ENCODE measurements around the gene TPR.
"Not testable (repeated sequence)": the region's sequence is repeated elsewhere in the genome, so short reads cannot be mapped to it uniquely, and the experiment has no call there.

The TPR gene

GRCh38 chr1:186375152-186375928 is at the start of gene TPR, which contains the start of gene ODR4:
Gene TPR (minus strand): TSS chr1:186375253. CDS start chr1:186375028, 225 bp downstream.
Gene ODR4 (plus strand): TSS chr1:186375838. CDS start chr1:186379786, 3,948 bp downstream.
- FAIRE-seq, result peak; percentile 62
- peak; percentile 94 for DNase-seq (ENCODE audit: low spot score)

GRCh38 chr1:186424539-186424938 is 49.5 kb upstream of the TPR start:
- FAIRE-seq, result no peak
- no peak for DNase-seq (ENCODE audit: low spot score)

- no peak for FAIRE-seq
- no peak for DNase-seq (ENCODE audit: low spot score)
Measured at GRCh38 chr1:186421446-186421845, 46.4 kb upstream of the TPR start.

GRCh38 chr1:186420923-186421322 is 45.9 kb upstream of the TPR start:
- DNase-seq (ENCODE audit: low spot score), result no peak
- no peak for FAIRE-seq

GRCh38 chr1:186420311-186420710 is 45.3 kb upstream of the TPR start:
- DNase-seq (ENCODE audit: low spot score), result no peak
- FAIRE-seq, result no peak

- FAIRE-seq, result no peak
Measured at GRCh38 chr1:186418503-186418902, 43.5 kb upstream of the TPR start.

GRCh38 chr1:186413319-186413718 is 38.3 kb upstream of the TPR start:
- FAIRE-seq, result no peak
- no peak for DNase-seq (ENCODE audit: low spot score)

More at GRCh38 chr1:186418503-186418902, 43.5 kb upstream of the TPR start:
- DNase-seq (ENCODE audit: low spot score), result no peak

- FAIRE-seq (no peak), DNase-seq (ENCODE audit: low spot score) (no peak)
Measured at GRCh38 chr1:186409091-186409490, 34.0 kb upstream of the TPR start.

- DNase-seq (ENCODE audit: low spot score), result peak; percentile 13
- FAIRE-seq, result no peak
Measured at GRCh38 chr1:186404454-186405051, 29.5 kb upstream of the TPR start.

GRCh38 chr1:186403632-186404031 is 28.6 kb upstream of the TPR start:
- no peak for FAIRE-seq

GRCh38 chr1:186401446-186401845 is 26.4 kb upstream of the TPR start:
- not testable (repeated sequence) for DNase-seq (ENCODE audit: low spot score); FAIRE-seq

More at GRCh38 chr1:186403632-186404031, 28.6 kb upstream of the TPR start:
- DNase-seq (ENCODE audit: low spot score), result no peak

GRCh38 chr1:186392711-186393110 is 17.7 kb upstream of the TPR start:
- not testable (repeated sequence) for DNase-seq (ENCODE audit: low spot score); FAIRE-seq

GRCh38 chr1:186391841-186392240 is 16.8 kb upstream of the TPR start:
- DNase-seq (ENCODE audit: low spot score) (no peak), FAIRE-seq (no peak)

GRCh38 chr1:186390925-186391324 is 15.9 kb upstream of the TPR start:
- no peak for DNase-seq (ENCODE audit: low spot score)
- no peak for FAIRE-seq

- FAIRE-seq (no peak), DNase-seq (ENCODE audit: low spot score) (no peak)
Measured at GRCh38 chr1:186386725-186387383, 11.8 kb upstream of the TPR start.

GRCh38 chr1:186375929-186376319 is 871 bp upstream of the TPR start:
- FAIRE-seq (no peak), DNase-seq (ENCODE audit: low spot score) (no peak)

- FAIRE-seq, result no peak
- peak; percentile 21 for DNase-seq (ENCODE audit: low spot score)
Measured at GRCh38 chr1:186374303-186375151, 526 bp downstream of the TPR start.

- DNase-seq (ENCODE audit: low spot score); FAIRE-seq: not testable (repeated sequence)
Measured at GRCh38 chr1:186347837-186348691, 27.0 kb downstream of the TPR start.

GRCh38 chr1:186340772-186341171 is 34.3 kb downstream of the TPR start:
- DNase-seq (ENCODE audit: low spot score) (no peak), FAIRE-seq (no peak)

GRCh38 chr1:186337554-186337953 is 37.5 kb downstream of the TPR start:
- FAIRE-seq (no peak), DNase-seq (ENCODE audit: low spot score) (no peak)

Data from urothelium cell line (cell line).